Fibroblast of the aortic adventitia (primary cell): ENCODE results near the gene TUBB. TPM values are rescaled to one million over a fixed set of nuclear protein-coding genes. Genes with fewer than 3 reads are reported as not detected.

ENCODE experiments used
- DNase-seq: peaks from one replicate; pipeline ENCODE4 v3.0.0-alpha.2; 2010; ENCODE audit warnings: low read depth
- H3K4me3 ChIP-seq: 2 replicates; pipeline ENCODE4 v1.5.1; 2011; ENCODE audit warnings: low read depth, mild to moderate bottlenecking, control low read depth, low read length, moderate library complexity
- CTCF ChIP-seq: IDR thresholded peaks from 2 replicates; pipeline ENCODE4 v1.5.1; 2011; ENCODE audit warnings: mild to moderate bottlenecking, low read length, control low read depth, inconsistent platforms; ENCODE audit not compliant: insufficient read depth
- total RNA-seq: library from RNA; depleted of rRNA; stranded (reverse); fragments of >200 nt; gene quantifications from 2 replicates; pipeline ENCODE4 v1.2.3, GENCODE V29; 2012; ENCODE audit warnings: low replicate concordance

The TUBB gene
- total RNA-seq, 1 donor: 996 TPM

- no peak overlapping the region for H3K4me3 ChIP-seq
- no peak for TF ChIP-seq CTCF
- no peak for DNase-seq
Measured at GRCh38 chr6:30703011-30703410, 17.1 kb upstream of the TUBB start.

- no peak overlapping the region for H3K4me3 ChIP-seq
- TF ChIP-seq CTCF: no peak
- no peak for DNase-seq
Measured at GRCh38 chr6:30703821-30704220, 16.3 kb upstream of the TUBB start.

GRCh38 chr6:30705620-30706019 lies 14.5 kb upstream of the TUBB start:
- no peak for DNase-seq
- H3K4me3 ChIP-seq: no peak overlapping the region
- no peak for TF ChIP-seq CTCF

GRCh38 chr6:30707281-30707850 lies 12.8 kb upstream of the TUBB start:
- DNase-seq: no peak
- H3K4me3 ChIP-seq: no peak overlapping the region
- no peak for TF ChIP-seq CTCF

GRCh38 chr6:30709101-30709868 lies 10.9 kb upstream of the TUBB start:
- TF ChIP-seq CTCF: no peak
- DNase-seq: no peak
- H3K4me3 ChIP-seq: no peak overlapping the region

- no peak for DNase-seq
- TF ChIP-seq CTCF: no peak
- H3K4me3 ChIP-seq: no peak overlapping the region
Measured at GRCh38 chr6:30711758-30712380, 8.3 kb upstream of the TUBB start.
